Bone marrow (tissue), 2 donors: ENCODE results near the gene RAB31.
"Not testable (repeated sequence)": the region's sequence is repeated elsewhere in the genome, so short reads cannot be mapped to it uniquely, and the experiment has no call there.

Experiments used
- DNase-seq, 2 donors: peaks; one replicate each; lab custom pipeline; 2025; lab: John Stamatoyannopoulos, UW

Gene RAB31

GRCh38 chr18:9842448-9842847, 134.3 kb downstream of the RAB31 start:
- no peak for DNase-seq

DNA sequence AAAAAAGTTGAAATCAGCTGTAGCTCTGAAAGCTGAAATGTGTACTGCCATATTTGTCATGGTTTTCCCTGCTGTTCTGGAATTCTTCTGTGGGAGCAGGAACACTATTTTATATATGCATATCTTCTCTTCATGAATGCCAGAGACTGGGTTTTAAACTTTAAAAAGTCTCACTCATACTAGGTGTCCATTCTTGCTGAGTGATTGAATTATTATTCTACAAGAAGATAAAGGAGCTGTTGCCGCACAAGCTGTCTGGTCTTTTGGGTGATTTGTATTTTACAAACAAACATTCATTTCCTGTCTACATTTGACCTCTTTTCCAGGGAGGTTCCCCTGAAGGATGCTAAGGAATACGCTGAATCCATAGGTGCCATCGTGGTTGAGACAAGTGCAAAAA, 137.2 kb downstream of the RAB31 start:
- no peak for DNase-seq

GRCh38 chr18:9846162-9846925, 138.2 kb downstream of the RAB31 start:
- DNase-seq = no peak

- DNase-seq = no peak
These were observed 140.2 kb downstream of the RAB31 start for GRCh38 chr18:9848170-9848879.

DNA sequence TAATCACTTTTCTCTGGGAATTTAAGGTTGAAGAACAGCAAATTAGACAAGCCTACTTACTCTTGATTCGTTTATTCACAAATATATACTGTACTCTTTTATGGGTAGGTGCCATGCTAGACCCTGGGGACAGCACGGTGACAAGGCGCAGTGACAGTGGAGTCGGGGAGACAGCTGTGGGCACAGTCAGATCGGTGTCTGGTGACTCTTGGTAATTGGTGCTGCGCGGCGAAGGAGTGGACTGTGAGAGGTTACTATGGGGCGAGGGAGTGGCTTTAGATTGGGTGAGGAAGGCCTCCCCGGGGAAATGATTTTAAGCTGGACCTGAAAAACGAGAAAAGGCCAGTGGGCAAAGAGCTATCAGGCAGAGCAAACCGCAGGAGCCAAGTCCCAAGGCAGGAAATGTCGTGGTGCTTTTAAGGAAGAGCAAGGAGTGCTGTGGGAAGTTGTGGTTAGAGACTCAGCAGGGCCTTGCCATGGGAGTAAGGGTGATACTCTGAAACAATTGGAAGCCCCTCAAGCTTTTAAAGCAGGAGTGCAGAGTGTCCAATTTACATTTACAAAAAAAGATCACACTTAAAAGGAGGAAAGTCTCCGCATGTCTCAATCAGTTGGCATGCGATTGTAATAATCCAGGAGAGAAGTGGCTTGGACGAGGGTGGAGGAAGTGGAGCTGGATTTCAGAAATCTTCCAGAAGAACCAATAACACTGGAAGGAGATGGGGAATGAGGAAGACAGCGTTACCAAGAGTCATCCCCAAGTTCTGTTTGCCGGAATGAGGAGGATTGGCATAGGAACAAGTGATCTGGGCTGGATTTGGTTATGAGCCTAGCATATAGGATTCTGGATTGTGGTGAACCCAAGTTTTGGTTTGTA, 141.5 kb downstream of the RAB31 start:
- peak; percentile 23 to 25 for DNase-seq

DNA sequence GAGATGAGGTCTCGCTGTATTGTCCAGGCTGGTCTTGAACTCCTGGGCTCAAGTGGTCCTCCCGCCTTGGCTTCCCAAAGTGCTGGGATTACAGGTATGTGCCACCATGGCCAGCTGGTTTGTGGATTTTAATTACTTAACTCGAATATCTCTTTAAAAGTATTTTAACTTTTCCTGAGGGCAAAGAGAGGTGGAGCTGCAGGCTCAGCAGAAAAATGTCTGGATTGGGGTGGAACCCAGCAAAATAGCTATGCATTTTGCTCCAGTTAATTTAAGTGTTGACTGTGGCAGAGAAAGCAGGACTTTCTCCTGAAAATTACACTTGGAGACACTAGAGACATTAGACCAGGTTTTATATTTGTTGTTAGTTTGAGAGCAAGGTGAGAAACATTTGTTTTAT, 142.2 kb downstream of the RAB31 start:
- no peak for DNase-seq

DNA sequence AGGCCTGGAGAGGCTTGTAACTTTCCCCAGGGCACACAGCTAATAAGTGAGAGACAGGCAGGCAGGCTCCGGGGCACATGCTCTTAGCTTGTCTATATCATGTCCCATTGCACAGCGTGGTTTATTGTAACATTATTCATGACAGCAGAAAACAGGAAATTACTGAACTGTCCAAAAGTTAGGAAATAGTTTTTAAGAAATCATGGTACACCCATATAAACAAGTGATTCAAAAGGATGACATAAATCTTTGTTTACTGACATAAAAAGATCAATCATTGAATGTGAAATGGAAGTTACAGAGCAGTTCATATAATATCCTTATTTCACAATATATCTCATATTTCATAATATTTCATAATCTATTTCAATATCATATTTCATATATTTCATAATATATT, 143.4 kb downstream of the RAB31 start:
- DNase-seq = no peak

- no peak for DNase-seq
These were observed 144.4 kb downstream of the RAB31 start for GRCh38 chr18:9852266-9853081.

DNA sequence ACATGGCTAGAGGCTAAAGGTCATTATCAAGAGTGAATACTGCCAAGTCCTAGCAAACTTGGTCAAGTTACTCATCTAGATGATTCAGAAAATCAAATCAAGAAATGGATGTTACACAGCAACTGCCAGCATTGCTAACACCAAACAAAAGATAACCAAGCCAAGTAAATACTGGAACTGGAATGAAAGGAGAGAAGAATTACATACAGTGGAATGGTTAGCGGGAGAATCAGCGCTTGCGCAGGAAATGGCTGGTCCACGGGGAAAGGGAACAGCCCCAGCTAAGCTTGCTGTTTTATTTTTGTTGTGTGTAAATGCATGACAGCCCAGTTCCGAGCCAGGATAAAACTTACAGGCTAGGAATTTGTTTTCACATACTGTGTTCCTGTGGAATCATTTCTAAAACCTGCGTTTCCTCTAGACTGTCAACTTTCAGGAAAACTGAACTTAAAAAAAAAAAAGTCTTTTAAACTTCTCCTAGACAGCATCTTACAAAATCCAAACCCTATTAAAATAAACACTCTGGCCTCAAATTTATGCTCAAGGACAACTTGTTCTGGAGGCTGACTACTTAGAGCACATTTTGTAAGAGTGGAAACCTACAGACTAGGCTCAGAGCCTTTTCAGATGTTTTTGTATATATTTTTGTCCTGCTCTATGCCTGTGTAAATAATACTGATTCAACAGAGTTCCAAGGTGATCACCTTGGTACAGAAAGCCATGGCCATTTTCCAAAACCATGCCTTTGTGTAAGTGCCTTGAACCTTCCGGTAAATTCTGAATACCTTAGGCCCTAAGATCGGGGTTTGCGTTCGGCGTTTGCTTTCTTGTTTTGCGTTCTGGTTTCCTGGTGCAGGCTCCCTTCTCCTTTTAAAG, 146.9 kb downstream of the RAB31 start:
- no peak for DNase-seq

- no peak for DNase-seq
These were observed 147.6 kb downstream of the RAB31 start for GRCh38 chr18:9855681-9856080.

DNA sequence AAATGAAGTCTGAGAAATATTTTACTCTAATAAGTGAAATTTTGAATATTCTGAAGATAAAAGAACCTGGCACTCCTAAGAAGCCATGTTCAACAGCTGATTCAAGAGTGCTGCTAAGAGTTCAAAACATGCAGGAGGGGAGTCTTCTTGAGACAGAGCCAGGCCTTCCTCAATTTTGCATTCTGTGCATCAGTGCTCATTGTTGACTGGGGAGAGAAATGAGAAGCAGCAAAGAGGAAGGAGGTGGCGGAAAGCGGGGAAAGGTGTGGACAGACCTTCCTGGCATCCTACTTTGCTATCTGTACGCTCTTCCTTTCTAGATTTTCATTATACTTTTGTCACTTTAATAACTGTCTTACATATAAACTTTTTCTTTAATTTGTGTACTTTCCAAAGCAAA, 148.0 kb downstream of the RAB31 start:
- DNase-seq = no peak

DNA sequence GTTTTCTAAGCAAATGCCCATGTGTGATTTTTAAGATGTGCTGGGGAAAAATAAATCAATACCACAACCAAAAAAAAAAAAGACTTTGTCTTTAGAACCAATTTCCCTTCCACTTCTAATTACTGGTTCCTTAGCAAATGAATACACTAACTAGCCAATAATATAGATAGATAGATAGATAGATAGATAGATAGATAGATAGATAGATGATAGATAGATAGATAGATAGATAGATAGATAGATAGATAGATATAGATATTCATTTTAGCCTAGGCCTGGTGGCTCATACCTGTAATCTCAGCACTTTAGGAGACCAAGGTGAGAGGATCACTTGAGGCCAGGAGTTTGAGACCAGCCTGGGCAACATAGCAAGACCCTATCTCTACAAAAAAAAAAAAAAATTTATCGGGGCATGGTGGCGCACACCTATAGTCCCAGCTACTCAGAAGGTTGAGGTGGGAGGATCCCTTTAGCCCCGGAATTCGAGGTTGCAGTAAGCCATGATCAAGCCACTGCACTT, 149.4 kb downstream of the RAB31 start:
- not testable (repeated sequence) for DNase-seq

DNA sequence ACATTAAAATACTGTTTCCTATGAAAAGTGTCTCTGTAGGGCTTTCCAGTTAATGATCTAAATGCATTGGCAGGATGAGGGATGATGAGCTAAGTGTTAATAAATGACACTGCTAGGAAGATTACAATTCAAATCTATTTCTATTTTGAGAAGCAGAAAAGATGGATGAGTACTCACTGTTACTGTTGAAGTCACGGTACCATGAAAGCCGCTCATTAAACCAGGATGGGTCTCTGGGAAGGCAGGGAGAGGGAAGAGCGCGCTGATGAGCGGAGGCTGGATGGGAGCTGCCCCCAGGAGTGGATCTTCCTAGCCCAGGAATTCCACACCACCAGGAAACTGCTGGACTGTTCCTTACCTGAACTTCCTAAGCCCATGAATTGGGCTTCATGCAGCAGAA, 150.5 kb downstream of the RAB31 start:
- DNase-seq = no peak

DNA sequence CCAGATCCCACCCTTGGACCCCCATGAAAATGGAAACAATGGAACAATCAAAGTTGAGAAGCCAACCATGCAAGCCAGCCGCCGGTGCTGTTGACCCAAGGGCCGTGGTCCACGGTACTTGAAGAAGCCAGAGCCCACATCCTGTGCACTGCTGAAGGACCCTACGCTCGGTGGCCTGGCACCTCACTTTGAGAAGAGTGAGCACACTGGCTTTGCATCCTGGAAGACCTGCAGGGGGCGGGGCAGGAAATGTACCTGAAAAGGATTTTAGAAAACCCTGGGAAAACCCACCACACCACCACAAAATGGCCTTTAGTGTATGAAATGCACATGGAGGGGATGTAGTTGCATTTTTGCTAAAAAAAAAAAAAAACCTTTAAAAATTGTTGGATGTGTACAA, 151.1 kb downstream of the RAB31 start:
- no peak for DNase-seq

- DNase-seq = no peak
These were observed 152.6 kb downstream of the RAB31 start for GRCh38 chr18:9860682-9861081.

- no peak for DNase-seq
These were observed 153.1 kb downstream of the RAB31 start for GRCh38 chr18:9861157-9861556.

DNA sequence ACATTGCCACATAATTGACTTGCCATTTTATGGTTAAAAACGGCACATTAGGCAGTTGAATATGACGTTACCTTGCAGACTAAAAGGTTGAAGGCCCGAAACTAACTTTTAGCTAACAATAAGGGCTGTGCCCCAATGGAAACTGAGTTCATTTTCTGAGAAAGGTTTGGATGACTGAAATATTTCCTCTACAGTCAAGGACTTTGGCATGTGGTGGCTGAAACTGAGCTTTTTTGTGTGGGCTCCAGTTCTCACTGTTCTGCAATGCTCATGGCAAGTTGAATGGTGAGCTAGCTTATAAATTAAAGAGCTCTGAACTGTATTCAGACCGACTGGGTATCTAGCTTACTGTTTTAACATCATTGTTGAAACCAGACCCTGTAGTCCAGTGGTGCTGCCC, 153.8 kb downstream of the RAB31 start:
- no peak for DNase-seq

GRCh38 chr18:9862686-9863085, 154.6 kb downstream of the RAB31 start:
- DNase-seq = no peak

GRCh38 chr18:9863282-9863681, 155.2 kb downstream of the RAB31 start:
- no peak for DNase-seq

GRCh38 chr18:9865764-9866490, 157.8 kb downstream of the RAB31 start:
- no peak for DNase-seq
